ENCODE measurements around the gene SLC6A8.
"Not testable (repeated sequence)": the region's sequence is repeated elsewhere in the genome, so short reads cannot be mapped to it uniquely, and the experiment has no call there.

The SLC6A8 gene

DNA sequence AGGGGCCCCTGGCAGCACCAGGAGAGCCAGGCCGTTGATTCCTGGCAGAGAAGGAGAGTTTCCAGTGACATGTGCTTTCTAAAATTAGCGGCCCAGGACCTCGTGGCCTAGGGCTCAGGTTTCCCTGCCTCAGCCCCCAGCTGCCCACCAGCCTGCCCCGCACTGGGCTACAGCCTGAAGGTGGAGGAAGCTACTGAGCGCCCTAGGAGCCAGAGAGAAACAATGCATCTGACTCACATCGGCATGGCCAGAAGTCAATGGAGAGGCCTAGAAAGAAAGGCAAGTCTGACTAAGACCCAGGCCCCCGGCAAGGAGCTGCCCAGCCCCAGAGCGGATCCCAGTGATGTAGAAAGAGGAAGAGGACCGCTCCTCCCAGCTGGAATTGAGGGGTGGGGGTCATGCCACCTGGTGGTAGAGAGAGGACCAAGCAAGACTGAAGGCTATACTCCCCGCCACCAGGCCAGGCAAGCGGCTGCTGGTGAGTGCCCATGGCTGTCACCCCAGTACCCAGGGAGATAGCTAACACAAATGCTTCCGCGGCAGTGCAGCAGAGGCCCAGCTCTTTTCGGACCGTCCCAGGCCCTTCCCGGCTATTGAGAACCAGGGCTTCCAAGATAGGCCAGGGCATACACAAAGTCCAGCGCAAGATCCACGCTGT, 17.8 kb downstream of the SLC6A8 start:
- in situ Hi-C loops (cut with HindIII; ENCODE audit: low sequenced_read_pairs) = not testable (repeated sequence)

DNA sequence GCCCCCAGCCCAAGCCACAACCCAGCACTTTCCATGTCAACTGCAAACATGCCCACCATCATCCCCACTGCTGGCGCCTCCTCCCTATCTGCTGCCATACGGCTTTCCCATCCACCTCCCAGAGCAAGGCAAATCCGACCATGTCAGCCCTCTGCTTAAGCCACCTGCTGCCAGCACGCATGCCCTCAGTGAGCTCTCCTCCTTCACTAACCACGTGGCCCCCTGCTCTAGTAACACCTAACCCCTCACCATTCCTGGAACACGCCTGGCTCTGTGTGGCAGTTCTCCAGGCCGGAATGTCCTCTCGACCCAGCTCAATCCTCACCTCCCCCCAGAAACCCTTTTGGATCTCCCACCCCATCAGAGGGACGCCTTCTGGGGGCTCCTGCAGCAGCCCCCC, 19.1 kb downstream of the SLC6A8 start:
- in situ Hi-C loops (cut with HindIII; ENCODE audit: low sequenced_read_pairs) = no loop called here

DNA sequence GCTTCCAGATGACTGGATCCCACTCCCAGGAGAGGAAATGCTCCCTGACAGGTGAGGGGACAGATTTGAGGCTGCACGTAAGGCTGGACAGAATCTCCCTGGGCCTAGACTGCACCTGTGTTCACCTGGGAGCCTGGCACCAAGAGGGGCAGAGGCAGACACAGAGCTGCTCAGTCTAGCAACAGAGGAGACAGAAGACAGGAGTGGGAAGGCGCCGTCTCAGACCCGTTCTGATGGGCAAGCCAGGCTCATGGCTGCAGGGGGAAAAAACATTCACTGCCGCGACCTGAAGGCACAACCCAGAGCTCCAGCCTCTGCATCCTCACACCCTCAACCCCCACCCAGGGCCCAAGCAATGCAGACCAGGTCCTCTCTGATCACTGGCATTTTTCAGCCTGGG, 19.7 kb downstream of the SLC6A8 start:
- in situ Hi-C loops (cut with HindIII; ENCODE audit: low sequenced_read_pairs) = no loop called here

DNA sequence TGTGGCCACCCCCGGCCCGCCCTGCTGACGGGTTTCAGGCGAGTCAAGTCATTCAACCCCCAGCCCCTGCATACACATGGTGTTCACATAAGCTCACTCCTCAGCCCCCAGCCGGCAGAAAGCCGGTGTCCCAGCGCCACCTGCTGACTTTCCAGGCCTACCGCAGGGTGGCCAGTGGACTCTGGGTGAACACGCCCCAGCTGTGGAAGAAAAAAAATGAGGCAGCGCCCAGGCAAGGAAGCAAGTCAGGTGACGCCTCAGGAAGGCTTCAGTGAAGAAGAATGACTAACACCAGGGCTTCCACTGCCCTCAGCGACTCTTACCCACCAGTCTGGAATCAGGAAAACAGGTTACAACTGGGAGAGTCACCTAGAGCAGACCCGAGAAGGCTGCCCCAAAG, 20.7 kb downstream of the SLC6A8 start:
- in situ Hi-C loops (cut with HindIII; ENCODE audit: low sequenced_read_pairs) = no loop called here

DNA sequence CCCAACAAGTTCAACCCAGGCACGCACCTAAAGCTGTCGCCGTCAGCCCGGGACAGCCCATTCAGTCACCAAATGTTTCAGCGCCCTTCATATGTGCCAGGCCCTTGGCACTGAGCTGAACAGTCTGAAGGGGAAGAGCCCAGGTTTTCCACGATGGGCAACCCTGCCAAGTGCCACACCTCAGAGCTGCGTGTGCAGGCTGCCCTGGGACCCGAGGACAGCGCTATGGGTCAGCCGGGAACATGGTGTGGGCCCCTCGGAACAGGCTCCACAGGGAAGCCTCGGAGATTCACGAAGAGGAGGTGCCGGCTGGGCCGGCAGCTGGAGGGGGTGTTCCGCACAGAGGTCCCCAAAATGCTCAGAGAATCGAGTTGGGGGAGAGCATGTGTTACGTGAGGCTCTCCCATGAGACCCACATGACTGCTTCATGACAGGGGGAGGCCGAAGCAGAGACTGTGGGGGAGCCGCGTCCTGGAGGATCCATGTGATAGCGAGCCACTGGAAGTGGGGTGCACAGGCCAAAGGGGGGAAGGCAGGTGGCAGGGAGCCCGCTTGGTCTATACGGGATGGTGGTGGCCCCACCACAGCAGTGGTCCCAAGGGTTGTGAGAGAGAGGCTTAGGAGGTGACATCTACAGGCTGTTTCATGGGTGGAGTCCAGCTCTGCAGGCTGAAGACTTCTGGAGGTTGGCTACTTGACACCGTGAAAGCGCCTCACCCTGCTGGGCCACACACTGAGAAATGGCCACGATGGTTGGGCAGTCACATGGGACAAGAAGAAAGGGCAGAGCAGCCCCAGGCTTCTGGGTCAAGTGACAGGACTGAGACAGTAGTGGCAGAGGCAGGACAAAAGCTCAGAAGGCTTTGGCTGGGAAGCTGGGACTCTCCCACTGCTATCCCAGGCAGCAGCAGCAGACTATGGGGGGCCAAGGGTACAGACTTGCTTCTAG, 22.3 kb downstream of the SLC6A8 start:
- in situ Hi-C loops (cut with HindIII; ENCODE audit: low sequenced_read_pairs) = no loop called here

DNA sequence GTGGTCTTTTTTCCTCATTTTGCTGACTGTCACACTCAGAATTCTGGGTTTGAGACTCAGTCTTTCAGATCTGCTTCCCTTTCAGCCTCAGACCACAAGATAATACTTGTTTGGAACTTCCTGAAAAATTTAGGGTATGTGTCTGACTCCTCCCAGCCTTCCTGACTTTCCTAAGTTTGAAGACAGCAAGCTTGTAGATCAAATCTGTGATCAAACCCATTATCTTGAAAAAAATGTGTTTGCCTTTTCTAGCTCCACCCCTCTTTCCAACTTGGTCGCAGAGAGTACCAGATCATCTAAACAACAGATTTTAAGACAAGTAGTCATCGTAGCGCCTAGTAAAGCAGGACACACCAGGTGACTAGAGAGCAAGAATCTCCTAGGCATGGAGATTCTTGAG, 26.5 kb downstream of the SLC6A8 start:
- in situ Hi-C loops (cut with HindIII; ENCODE audit: low sequenced_read_pairs) = no loop called here

DNA sequence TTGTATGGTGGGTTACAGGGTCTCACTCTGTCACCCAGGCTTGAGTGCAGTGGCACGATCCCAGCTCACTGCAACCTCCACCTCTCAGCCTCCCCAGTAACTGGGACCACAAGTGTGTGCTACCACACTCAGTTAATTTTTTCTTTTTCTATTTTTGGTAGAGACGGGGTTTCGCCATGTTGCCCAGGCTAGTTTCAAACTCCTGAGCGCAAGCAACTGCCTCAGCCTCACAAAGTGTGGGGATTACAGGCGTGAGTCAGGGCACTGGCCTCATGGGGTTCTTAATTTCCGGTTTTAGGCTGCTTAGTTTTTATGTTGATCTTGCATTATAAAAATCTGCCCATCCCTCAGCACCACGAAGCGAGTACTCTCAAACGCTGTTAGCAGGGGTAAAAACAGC, 29.7 kb downstream of the SLC6A8 start:
- in situ Hi-C loops (cut with HindIII; ENCODE audit: low sequenced_read_pairs) = no loop called here

DNA sequence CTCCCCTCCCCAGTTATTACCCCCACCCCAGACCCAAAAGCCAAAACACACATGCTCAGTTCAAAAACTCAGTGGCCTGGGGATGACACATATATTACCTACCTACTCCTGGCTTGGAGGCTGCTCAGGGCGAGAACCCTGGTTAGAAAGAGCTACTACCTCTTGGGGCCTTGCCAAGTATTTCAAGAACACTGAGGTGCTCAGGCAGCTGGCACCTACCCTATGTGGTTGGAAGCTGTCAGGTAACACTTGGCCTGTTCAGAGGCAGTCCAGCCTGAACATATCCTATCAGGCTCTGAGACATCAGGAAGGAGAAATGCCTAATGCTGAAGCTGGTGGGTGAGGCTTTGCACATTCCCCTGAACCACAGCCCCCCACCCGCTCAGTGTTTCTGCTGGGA, 31.5 kb downstream of the SLC6A8 start:
- in situ Hi-C loops (cut with HindIII; ENCODE audit: low sequenced_read_pairs) = no loop called here

DNA sequence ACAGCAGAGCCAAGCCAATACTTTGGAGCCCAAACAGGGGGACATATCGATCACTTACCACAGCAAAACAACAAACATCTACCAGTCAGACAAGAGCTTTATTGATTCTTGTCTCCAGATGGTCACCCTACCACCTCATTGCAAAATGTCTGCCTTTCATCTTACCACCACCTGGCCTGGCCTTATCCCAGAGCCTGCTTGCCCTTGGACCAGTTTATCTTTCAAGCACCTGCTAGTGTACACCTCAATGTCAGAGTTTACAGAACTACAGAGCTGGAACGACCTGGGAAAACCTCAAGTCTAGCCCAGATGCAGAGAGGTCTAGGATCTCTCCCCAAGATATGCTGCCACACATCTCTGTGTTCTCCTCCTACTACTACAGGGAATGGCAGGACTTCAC, 32.0 kb downstream of the SLC6A8 start:
- in situ Hi-C loops (cut with HindIII; ENCODE audit: low sequenced_read_pairs) = no loop called here

DNA sequence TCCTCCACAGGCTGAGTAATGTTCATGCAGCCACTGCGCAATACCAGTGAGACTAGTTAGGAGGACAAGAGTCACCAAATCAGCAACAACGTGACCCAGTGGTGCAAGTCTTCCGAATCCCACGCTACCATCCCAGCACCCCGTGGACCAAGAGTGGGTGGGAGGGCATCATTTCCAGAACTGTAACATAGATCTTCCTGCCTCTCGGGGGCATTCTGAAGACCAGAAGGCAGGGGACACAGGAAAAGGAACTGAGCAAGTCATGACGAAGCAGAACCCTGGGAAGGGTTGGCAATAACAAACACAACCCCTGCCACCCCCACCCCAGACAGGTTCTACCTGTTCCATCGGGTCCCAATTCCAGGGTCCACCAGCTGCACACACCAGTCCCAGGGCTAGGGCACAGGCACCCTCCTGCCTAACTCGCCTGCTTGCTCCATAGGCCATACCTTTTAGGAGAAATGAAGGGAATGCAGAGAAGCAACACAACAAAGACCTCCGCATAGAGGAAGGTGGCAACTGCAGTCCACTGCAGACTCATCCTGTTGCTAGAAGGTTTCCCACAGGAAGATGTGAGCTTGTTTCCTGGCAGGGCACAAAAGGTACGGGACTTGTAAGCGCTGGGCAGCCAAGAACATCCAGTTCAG, 35.1 kb downstream of the SLC6A8 start:
- in situ Hi-C loops (cut with HindIII; ENCODE audit: low sequenced_read_pairs) = no loop called here

DNA sequence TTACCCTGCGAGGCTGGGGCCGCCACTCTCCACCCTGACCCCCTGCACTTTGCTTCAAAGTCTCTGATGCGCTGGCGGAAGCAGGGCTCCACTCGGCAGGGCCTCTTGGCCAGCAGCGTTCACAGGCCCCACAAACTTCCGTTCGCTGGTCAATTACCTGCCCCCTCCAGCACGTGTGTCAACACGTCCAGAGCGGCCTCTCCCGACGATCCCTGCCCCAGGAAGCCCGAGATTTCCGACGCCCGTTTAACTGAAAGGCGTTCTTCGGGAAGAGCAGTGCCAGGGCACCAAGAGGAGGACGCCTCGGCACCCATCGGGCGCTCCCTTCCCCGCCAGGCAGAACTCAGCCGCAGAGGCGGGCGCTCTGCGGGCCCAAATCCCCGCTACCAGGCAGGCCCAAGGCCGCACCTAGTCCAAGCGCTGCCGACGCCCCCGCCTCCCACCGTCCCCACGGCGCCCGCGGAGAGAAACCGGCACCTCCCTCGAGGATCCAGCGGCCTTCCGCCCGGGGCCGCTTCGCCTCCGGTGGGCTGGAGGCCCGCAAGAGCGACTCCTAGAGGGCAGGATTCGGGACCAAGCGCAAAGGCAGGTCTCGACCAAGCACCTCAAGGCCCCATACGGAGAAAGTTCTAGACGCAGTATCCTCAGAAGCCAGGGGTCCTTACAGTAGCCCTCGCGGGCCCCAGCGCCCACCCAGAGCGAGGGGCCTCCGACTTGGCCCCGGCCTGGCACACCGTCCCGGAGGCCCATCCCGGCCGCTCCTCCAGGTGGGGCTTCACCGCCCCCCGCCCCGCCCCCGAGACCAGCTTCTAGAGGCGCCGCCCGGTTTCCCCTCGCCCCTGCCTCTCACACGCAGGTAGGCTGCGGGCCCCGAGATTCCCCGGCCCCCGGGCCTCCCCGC, 35.9 kb downstream of the SLC6A8 start:
- in situ Hi-C loops (cut with HindIII; ENCODE audit: low sequenced_read_pairs) = no loop called here

DNA sequence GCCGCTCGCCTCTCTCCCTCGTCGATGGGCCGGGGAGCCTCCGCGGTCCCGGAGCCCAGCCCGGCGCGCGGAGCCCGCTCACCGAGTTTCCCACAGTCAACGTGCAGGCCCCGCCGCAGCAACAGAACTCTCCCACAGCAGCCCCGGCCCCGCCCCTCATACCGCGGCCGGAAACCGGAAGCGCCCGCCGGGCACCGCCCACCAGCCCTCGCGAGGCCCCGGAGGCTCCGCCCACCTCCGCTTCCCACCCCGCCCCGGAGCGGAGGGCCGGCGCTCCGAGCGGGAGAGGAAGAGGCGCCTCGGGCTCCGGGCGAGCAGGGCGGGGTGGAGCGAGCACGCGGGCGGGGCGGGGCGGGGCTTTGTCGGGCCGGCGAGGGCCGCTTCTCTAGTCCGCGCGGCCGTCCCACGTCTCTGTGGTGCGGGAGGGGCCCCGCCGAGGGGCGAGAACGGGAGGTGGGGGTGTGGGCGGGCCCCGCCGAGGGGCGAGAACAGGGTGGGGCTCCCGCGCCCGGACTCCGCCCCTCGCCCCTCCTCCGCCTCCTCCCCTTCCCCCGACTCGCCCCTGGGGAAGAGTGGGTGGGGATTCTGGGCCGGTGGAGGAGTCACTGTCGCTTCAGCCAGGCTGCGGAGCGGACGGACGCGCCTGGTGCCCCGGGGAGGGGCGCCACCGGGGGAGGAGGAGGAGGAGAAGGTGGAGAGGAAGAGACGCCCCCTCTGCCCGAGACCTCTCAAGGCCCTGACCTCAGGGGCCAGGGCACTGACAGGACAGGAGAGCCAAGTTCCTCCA, 36.7 kb downstream of the SLC6A8 start, which contains the start of the genes ABCD1 and BCAP31:
TSS of gene ABCD1 (plus strand) at position 605 of the 787 bp plus-strand sequence. CDS start 411 bp downstream, outside the sequence.
TSS of gene BCAP31 (minus strand) at position 136 of the 787 bp plus-strand sequence. CDS start 1,143 bp downstream, outside the sequence.
- in situ Hi-C loops (cut with HindIII; ENCODE audit: low sequenced_read_pairs) = no loop called here

DNA sequence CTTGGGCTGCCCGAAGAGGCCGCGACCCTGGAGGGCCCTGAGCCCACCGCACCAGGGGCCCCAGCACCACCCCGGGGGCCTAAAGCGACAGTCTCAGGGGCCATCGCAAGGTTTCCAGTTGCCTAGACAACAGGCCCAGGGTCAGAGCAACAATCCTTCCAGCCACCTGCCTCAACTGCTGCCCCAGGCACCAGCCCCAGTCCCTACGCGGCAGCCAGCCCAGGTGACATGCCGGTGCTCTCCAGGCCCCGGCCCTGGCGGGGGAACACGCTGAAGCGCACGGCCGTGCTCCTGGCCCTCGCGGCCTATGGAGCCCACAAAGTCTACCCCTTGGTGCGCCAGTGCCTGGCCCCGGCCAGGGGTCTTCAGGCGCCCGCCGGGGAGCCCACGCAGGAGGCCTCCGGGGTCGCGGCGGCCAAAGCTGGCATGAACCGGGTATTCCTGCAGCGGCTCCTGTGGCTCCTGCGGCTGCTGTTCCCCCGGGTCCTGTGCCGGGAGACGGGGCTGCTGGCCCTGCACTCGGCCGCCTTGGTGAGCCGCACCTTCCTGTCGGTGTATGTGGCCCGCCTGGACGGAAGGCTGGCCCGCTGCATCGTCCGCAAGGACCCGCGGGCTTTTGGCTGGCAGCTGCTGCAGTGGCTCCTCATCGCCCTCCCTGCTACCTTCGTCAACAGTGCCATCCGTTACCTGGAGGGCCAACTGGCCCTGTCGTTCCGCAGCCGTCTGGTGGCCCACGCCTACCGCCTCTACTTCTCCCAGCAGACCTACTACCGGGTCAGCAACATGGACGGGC, 37.5 kb downstream of the SLC6A8 start:
- in situ Hi-C loops (cut with HindIII; ENCODE audit: low sequenced_read_pairs) = no loop called here

DNA sequence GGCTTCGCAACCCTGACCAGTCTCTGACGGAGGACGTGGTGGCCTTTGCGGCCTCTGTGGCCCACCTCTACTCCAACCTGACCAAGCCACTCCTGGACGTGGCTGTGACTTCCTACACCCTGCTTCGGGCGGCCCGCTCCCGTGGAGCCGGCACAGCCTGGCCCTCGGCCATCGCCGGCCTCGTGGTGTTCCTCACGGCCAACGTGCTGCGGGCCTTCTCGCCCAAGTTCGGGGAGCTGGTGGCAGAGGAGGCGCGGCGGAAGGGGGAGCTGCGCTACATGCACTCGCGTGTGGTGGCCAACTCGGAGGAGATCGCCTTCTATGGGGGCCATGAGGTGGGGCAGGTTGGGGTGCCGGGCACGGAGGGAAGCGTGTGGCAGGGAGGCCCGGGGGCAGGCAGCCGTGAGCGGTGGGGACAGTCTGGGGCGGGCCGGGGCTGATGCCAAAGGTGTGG, 38.1 kb downstream of the SLC6A8 start:
- in situ Hi-C loops (cut with HindIII; ENCODE audit: low sequenced_read_pairs) = no loop called here

DNA sequence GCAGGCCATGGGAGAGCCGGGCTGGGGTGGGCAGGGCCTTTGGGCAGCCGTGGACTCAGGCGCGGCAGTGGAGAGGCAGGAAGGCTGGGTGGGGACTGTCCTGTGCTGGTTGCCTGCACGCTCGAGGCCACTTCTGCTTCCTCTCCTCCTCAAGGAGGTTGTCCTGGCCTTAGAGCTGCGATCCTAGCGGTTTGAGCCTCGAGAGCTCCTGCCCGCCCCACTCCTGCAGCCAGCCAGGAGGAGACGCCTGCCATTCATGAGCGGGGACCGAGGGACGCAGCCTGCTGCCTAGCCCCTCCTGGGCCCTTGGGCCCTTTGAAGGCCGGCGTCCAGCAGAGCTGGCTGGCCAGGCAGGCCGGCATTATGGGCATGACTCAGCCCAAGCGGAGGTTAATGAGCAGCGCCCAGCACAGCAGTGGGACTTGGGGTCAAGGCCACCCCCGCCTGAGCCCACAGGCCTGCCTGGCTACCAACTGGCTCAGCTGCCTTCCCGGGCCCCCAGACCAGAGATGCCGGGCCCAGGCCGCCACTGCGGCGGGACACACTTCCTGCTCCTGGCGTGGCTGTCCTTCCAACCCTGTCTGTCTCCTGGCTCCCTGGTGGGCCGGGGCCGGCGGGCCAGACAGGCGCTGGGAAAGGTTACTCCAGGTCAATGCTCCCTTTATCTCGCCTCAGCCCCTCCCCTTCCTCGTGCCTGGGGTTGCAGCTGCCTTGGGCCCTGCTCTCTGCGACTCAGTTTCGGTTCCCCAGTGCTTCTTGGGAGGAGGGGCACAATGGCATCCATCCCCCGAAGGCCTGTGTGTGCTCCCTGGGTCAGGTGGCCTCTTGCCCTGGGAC, 38.8 kb downstream of the SLC6A8 start:
- in situ Hi-C loops (cut with HindIII; ENCODE audit: low sequenced_read_pairs) = no loop called here

DNA sequence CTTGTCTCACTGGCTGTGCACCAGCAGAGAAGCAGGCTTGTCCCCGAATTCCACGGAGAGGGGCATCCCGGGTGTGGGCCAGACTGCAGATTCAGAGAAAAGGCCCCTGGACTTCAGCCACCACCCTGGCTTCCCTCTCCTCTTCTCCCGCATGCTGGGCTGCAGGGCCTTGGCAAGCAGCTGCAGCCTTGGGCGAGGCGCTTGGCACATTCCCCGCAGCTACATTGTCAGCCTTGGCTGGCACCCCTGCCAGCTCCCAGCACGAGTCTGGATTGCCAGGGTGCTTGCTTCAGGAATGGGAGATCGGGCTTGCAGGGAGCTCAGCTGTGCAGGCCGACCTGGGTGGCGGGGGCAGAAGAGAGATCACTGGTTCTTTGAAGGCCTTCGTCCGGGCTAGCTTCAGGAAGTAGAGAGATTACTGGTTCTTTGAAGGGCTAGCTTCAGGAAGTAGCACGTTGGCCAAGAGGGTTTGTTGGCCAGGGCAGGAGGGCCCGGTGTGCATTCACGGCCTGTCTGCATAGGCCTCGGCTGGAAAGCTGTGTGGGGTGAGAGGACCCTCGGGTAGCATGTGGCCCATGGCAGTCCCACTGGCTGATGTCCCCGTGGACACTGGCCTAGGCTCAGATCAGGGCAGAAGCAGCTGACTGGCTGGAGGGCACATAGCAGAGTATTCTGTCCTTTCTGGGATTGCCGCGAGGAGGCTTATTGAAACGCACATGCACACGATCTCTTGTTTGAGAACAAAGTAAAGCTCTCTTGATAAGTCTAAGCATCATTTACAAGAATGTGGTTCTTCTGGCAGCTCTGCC, 39.6 kb downstream of the SLC6A8 start:
- in situ Hi-C loops (cut with HindIII; ENCODE audit: low sequenced_read_pairs) = no loop called here

DNA sequence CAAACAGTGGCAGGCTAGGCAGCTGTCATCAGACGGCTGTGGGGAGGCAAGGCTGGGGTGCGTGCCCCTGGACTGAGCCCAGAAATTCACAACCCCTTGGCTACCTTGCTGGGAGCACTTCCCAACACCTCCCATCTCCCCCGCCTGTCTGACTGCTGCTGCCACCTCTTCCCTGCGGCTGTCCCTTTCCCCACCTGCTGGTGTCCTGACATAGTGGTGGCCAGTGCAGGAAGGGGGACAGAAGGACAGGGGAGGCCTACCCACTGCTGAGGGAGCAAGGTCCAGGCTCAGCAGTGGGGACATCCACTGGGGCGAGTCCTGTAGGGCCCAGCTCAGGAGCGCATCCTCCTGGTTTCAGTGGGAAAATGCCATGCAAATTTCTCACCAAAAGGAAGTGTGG, 40.4 kb downstream of the SLC6A8 start:
- in situ Hi-C loops (cut with HindIII; ENCODE audit: low sequenced_read_pairs) = no loop called here
